ACHN (cell line): ENCODE measurements around the gene SLC29A1.

Source experiments
- DNase-seq: peaks from one replicate; pipeline ENCODE4 v3.0.0-alpha.2; 2015
- in situ Hi-C: cut with HindIII; loops from 2 replicates; pipeline ENCODE4 v1.10.0; 2017; ENCODE audit warnings: low sequenced_read_pairs, low pct_ligation_motif_present, low pct_unique_long_range_greater_than_20kb

The SLC29A1 gene

GRCh38 chr6:44260451-44261297 is 37.3 kb downstream of the SLC29A1 start:
- in situ Hi-C loops = no loop called here
- no peak for DNase-seq

GRCh38 chr6:44261581-44261980 is 38.2 kb downstream of the SLC29A1 start:
- in situ Hi-C loops = no loop called here

DNA sequence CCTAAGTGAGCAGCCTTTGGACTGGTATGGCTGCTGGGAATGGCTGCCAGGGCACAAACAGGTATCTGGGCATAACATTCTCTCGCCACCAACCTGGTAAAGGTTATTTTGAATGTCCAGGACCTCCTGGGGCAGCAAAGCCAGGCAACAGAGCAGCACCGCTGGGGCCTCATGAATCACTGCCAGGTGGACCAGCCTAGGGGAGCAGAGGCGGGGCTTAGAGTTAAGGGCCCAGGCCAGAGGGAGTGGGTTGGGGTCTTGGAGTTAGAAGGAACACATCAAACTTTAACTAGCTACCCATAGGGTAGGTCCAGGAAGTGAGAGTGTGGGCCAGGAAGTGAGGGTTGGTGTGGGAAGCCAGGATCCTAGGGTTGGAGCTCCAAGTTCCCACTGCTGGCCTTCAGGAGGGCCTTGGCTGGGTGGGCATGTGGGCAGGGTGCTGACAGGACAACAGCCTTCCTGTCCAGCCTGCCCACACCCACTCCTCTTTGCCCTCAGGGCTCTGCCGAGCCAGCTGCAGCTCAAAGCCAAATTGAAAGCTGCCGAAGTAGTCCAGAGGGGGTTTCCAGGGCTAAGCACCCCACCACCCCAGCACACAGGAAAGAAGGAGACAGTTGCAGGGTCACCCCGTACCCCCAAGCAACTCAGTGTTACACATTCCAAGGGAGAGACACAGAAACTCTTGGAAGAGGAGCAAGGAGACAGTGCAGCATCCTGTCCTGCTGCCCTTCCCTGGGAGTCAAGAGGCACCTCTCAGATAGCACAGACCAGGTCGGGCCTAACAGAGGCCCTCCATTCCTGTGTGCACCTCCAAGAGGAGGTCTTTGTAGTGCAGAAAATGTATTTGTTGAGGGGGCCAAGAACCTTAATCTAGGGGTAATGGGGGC is 39.3 kb downstream of the SLC29A1 start:
- DNase-seq = no peak

More at GRCh38 chr6:44261581-44261980, 38.2 kb downstream of the SLC29A1 start:
- no peak for DNase-seq

DNA sequence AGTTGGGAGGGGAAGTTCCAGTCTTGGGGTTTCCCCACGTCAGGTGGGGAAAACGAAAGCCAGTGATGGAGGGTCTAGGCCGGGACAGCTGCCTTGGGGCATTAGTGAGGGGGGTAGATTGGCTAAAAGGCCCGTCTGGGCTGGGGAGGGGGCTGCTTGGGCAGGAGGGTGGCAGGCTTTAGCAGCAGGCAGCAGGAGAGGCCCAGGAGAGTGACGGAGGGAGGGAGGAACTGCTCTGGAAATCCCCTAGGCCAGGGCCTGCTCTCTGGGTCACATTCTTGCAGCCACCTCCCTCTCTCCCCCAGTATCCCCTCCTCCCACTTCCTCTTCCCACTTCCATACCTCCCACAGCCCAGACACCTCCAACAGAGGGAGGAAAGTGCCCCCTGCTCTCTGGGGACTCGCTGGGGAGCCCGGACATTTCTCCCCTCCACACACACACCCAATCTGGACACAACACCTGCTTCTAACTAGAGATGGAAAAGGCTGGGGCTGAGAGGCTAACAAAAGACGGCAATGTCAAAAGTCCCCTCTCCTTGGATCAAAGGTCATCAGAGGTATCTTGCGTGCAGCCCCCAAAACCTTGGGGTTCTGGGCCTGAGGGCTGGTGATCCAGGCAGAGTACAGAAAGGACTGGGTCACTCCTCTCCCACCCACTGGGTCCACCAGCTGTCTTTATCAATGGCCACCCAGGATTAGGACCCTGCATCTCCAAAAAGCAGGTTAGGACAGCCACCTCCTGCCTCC is 40.1 kb downstream of the SLC29A1 start:
- DNase-seq = peak; percentile 35

More for the DNA sequence above, 39.3 kb downstream of the SLC29A1 start:
- in situ Hi-C loops = no loop called here

DNA sequence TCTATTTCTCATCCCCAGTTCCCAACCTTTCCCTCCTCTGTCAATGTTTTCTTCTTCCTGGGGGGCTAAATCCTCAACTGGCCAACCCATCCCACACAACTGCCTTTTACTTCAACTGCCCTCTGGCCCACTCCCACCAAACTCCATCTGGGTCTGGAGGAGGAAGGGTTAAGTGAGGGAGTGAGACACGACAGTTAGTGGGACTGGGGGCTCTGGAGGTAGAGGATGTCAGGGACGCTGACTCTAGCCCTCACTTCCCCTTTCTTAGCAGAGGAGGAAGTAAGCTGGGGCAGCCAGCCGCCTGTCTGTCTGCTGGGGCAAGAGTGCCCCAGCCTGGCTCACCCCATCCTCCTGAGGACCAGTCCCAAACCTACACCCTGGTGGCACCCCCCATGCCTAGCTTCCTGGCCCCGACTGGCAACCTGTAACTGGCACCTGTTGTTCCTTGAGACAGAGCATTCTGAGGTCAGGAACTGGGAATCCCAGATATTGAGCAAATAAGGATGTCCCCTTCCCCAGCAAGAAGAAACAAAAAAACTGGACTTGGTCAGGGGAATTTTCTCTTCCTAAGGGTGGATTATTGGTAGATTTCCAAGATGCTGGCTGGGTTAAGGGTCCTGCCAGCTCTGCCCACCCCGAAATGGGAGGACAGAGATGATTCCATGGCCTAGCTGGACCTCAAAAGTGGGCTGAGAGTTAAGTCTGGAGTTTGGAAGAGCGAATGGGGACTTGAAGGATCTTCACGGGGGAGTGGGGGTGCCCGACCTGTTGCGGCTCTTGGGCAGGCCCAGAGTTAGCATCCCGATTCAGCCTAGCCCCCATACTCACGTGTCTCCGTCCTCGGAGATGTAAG is 41.0 kb downstream of the SLC29A1 start:
- DNase-seq = no peak
- in situ Hi-C loops = no loop called here

More for the DNA sequence above, 40.1 kb downstream of the SLC29A1 start:
- in situ Hi-C loops = no loop called here

DNA sequence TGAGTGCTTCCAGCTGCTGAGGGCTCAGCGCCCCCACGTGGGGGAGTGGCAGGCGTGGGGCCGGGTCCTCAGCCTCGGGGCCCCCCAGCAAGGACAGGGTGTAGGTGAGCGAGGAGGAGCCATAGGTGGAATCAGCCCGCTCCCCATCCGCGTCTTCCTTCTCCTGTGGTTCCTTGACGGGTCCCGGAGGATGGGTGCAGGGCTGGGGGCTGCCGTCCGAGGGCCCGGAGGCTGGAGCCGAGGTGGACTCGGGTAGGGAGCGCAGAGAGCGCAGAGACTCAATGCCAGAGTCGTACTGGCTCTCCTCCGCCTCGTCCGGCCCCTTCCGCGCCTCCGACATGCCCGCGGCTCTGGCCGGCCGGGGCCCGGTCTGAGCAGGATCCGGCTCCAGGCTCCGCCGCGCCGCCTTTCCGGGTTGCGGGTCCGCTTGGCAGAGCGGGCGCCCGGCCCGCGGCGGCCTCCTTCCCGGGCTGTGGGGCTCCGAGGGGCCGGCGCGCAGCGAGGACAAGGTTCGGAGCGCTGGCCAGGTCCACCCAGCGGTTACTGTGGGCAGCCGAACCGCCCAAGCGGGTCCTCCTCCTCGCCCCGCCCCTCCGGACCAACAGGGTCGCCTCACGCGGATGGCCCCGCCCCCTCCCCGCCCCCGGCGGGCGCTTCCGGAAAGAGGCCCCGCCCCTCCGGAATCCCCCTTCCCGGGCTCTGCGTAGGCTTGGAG is 41.8 kb downstream of the SLC29A1 start, which contains the start of gene NFKBIE:
Gene NFKBIE (minus strand): TSS at position 545 of the 715 bp plus-strand sequence. CDS start 205 bp downstream, at position 340.
- peak; percentile 88 for DNase-seq
- in situ Hi-C loops = no loop called here

- DNase-seq = no peak
- in situ Hi-C loops = no loop called here
Observed at GRCh38 chr6:44265722-44266233, 42.4 kb downstream of the SLC29A1 start.

GRCh38 chr6:44266347-44266746 is 43.0 kb downstream of the SLC29A1 start:
- DNase-seq = no peak
- in situ Hi-C loops = no loop called here

GRCh38 chr6:44267252-44267651 is 43.9 kb downstream of the SLC29A1 start:
- in situ Hi-C loops = no loop called here
- no peak for DNase-seq

DNA sequence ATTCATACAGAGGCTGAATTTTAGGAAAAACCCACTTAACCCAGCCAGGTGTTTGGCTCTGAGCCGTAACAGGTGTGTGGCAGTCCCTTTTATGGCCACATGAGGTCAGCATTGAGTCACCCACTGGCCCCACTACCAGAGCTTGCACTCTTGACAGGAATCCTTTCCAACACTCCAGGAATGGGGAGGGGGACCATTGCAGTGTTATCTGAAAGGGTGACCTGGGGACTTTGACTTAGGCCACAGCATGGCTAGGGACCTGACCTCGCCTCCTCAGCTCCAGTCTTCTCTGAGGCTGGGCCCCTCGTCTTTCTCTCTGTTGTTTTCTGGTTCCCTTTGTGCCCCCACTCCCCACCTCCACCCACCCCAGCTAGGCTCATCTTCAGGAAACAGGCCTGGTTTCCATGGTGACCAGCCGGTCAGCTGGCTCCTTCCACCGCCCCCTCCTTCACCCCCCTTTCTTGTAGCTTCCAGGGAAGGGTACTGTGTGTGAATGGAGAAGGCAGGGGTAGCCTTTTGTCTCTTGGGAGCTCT is 44.8 kb downstream of the SLC29A1 start:
- in situ Hi-C loops = no loop called here
- DNase-seq = peak; percentile 50

- DNase-seq = no peak
- in situ Hi-C loops = no loop called here
Observed at GRCh38 chr6:44269178-44269920, 46.0 kb downstream of the SLC29A1 start.

GRCh38 chr6:44269921-44270525 is 46.6 kb downstream of the SLC29A1 start, which contains the start of gene TMEM151B:
TSS of gene TMEM151B (plus strand) at chr6:44270450. CDS start at chr6:44270743, 293 bp downstream.
- in situ Hi-C loops = no loop called here
- no peak for DNase-seq

- no peak for DNase-seq
- in situ Hi-C loops = no loop called here
Observed at GRCh38 chr6:44270526-44271405, 47.4 kb downstream of the SLC29A1 start.

GRCh38 chr6:44271406-44271723 is 48.0 kb downstream of the SLC29A1 start:
- no peak for DNase-seq
- in situ Hi-C loops = no loop called here

- DNase-seq = no peak
- in situ Hi-C loops = no loop called here
Observed at GRCh38 chr6:44271914-44272313, 48.5 kb downstream of the SLC29A1 start.
